AG04450 (cell line): Measurements from ENCODE around the gene YIPF3. TPM values are rescaled to one million over a fixed set of nuclear protein-coding genes. Genes with fewer than 3 reads are reported as not detected.

ENCODE experiments used
- CTCF ChIA-PET: fragments of 300-600, 350-600 bp; formaldehyde crosslinking; extraction: SDS; loops from one replicate; lab custom pipeline; 2022; ENCODE audit warnings: antibody characterized with exemption, inconsistent platforms; lab: Charles Lee
- POLR2A ChIA-PET: fragments of 350-600 bp; formaldehyde crosslinking; extraction: SDS; loops from one replicate; lab custom pipeline; 2021; ENCODE audit warnings: antibody characterized with exemption, inconsistent platforms; lab: Yijun Ruan, JAX
- DNase-seq: peaks from one replicate; pipeline ENCODE4 v3.0.0-alpha.2; 2011; ENCODE audit warnings: low read depth, low spot score
- H3K27ac ChIP-seq: one replicate; pipeline ENCODE4 v1.5.1; 2012; ENCODE audit warnings: low read depth, low read length, control low read depth
- H3K27me3 ChIP-seq: one replicate; pipeline ENCODE4 v1.6.0; 2012; ENCODE audit warnings: low read length; ENCODE audit not compliant: control insufficient read depth, insufficient read depth
- H3K4me3 ChIP-seq: 2 replicates; pipeline ENCODE4 v1.5.1; 2011; ENCODE audit warnings: mild to moderate bottlenecking, low read depth, low read length, control low read depth
- H3K9me3 ChIP-seq: 2 replicates; pipeline ENCODE4 v1.5.1; 2012; ENCODE audit warnings: low read length; ENCODE audit not compliant: control insufficient read depth, insufficient read depth
- CTCF ChIP-seq: IDR thresholded peaks from 2 replicates; pipeline ENCODE4 v1.5.1; 2011; ENCODE audit warnings: low read depth, low read length, control low read depth, inconsistent platforms
- polyA plus RNA-seq: library from polyadenylated mRNA; depleted of rRNA; stranded (reverse); fragments of >200 nt; gene quantifications from 2 replicates; pipeline ENCODE4 v1.2.3, GENCODE V29; 2011

Gene YIPF3
- polyA plus RNA-seq, 1 experiment: 262 TPM

GRCh38 chr6:43523284-43523683 lies 6.6 kb upstream of the YIPF3 start:
- ChIA-PET CTCF (no interaction called here), POLR2A (no interaction called here)
- no peaks in the 10 kb centered on the region for H3K27me3 ChIP-seq
- no peaks in the 10 kb centered on the region for H3K9me3 ChIP-seq
- no peak overlapping the region for H3K27ac ChIP-seq
- DNase-seq: no peak
- H3K4me3 ChIP-seq: no peak overlapping the region
- no peak for TF ChIP-seq CTCF

GRCh38 chr6:43522547-43523261 lies 6.0 kb upstream of the YIPF3 start:
- ChIA-PET POLR2A (no interaction called here), CTCF (no interaction called here)
- no peak for TF ChIP-seq CTCF
- H3K9me3 ChIP-seq: no peaks in the 10 kb centered on the region
- DNase-seq: no peak
- H3K4me3 ChIP-seq: no peak overlapping the region
- H3K27ac ChIP-seq: peak overlapping the region; percentile 23
- no peaks in the 10 kb centered on the region for H3K27me3 ChIP-seq

- Histone ChIP-seq H3K27me3 (no peaks in the 10 kb centered on the region), H3K4me3 (no peak overlapping the region), H3K27ac (peak overlapping the region; percentile 3), H3K9me3 (no peaks in the 10 kb centered on the region)
- no peak for TF ChIP-seq CTCF
- POLR2A ChIA-PET: no interaction called here
- CTCF ChIA-PET: no interaction called here
- DNase-seq: no peak
Observed at GRCh38 chr6:43521836-43522235, 5.1 kb upstream of the YIPF3 start.

GRCh38 chr6:43520097-43520496 lies 3.4 kb upstream of the YIPF3 start:
- DNase-seq: no peak
- no peak overlapping the region for H3K27ac ChIP-seq
- ChIA-PET CTCF (no interaction called here), POLR2A (interaction anchor here (1.1 kb wide), 1 partner anchor 305 kb away, joined by 3 read pairs; no protein-coding TSS in a partner anchor)
- H3K9me3 ChIP-seq: peaks cover 2% of the 10 kb centered on the region; the same call in 1 of the 2 replicates
- TF ChIP-seq CTCF: no peak
- H3K4me3 ChIP-seq: no peak overlapping the region
- no peaks in the 10 kb centered on the region for H3K27me3 ChIP-seq
